HG03520 (cell line): ENCODE results near the gene ZNF276.
A peak's percentile ranks its signal among the peaks of the same experiment; 100 is the strongest.
"Not testable (repeated sequence)": the region's sequence is repeated elsewhere in the genome, so short reads cannot be mapped to it uniquely, and the experiment has no call there.

Experiments used
- ATAC-seq: cut with Tn5 transposase; IDR thresholded peaks from one replicate; pipeline ENCODE4 v1.9.1; 2021; ENCODE audit warnings: mild to moderate bottlenecking, moderate library complexity; ENCODE audit not compliant: unreplicated experiment

The ZNF276 gene

GRCh38 chr16:89695875-89696669, 25.3 kb upstream of the ZNF276 start:
- no peak for ATAC-seq

- ATAC-seq, result no peak
Measured at GRCh38 chr16:89696670-89697128, 24.6 kb upstream of the ZNF276 start.

GRCh38 chr16:89697161-89697615, 24.1 kb upstream of the ZNF276 start:
- no peak for ATAC-seq

DNA sequence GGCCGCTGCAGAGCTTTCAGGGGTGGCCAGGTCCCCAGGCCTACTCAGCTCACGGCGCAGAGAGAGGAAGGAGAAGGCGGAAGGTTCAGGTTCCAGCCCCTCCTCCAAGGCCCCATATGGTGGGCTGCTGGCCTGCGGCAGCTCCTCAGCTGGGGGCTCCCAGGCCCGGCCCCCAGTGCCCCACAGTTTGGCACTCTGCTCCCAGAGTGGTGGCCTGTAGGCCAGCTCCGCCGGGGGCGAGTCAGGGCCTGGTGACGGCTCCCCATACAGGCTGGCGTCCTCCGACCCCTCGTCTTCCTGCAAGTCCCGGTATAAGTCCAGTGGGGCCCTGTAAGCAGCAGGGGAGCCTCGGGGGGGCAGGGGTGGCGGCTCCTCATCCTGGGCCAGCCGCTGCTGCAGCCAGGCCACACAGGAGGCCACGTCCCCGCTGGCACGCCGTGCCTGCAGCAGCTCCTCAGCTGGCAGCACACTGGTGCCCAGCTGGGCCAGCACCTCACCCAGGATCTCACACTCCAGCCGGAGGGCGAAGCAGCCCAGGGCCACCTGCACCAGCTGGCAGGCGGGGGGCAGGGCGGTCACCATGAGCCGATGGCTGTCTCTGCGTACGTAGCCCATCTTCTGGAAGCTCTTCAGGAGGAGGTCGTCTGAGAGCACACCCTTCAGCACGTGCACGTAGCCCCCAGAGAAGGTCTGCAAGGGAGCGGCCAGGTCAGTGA, 23.6 kb upstream of the ZNF276 start:
- ATAC-seq, result no peak

DNA sequence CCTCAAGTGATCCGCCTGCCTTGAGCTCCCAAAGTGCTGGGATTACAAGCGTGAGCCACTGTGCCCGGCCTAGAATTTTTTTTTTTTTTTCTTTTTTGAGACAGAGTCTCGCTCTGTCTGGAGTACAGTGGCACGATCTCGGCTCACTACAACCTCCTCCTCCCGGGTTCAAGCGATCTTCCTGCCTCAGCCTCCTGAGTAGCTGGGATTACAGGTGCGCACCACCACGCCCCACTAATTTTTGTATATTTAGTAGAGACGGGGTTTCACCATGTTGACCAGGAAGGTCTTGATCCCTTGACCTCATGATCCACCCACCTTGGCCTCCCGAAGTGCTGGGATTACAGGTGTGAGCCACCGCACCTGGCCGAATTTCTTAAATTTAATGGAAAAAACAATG, 22.6 kb upstream of the ZNF276 start:
- not testable (repeated sequence) for ATAC-seq

DNA sequence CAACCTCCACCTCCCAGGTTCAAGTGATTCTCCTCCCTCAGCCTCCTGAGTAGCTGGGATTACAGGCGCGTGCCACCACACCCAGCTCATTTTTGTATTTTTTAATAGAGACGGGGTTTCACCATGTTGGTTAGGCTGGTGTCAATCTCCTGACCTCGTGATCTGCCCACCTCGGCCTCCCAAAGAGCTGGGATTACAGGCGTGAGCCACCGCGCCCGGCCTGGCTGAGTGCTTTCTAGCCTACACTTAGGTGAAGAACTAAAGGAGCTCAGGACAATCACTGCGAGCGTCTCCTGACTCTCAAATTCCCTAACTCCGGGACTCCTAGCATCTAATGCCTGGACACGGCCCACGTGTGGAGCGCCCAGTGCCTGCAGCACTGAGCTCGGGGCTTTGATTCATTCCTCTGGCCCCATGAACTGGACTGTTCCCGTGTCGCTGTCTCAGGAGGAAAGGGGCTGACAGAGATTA, 21.7 kb upstream of the ZNF276 start:
- ATAC-seq, result not testable (repeated sequence)

DNA sequence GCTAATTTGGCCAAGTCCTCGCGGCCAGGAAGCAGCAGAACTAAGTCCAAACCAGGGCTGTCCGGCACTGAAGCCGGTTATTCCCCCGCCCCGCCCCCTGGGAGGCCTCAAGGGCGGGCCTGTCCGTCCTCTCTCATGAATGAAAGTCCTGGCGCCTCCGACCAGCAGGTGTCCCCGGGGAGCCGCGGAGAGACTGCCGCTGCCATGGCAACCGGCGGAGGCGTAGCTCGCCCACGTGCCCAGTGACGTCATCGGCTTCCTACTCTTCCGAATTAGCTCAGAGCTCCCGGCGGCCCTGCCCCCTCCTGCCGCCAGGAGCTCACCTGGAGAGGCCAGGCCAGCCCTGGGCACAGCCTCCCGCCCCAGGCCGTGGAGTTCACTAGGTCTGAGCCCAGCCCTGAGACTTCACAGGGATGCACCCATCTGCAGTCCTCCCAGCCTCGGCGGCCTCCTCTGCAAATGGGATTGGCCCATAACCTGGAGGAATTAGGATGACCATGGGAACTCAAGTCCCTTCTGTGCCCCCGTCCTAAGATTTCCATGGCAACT, 21.2 kb upstream of the ZNF276 start:
- peak; percentile 30 for ATAC-seq

- peak; percentile 2 for ATAC-seq
Measured at GRCh38 chr16:89700649-89701424, 20.5 kb upstream of the ZNF276 start.

- ATAC-seq, result peak; percentile 60
Measured at GRCh38 chr16:89701425-89702406, 19.6 kb upstream of the ZNF276 start, which contains the start of gene SPATA2L. TSS of gene SPATA2L (minus strand) at chr16:89701705. CDS start at chr16:89701232, 473 bp downstream.

- ATAC-seq, result no peak
Measured at GRCh38 chr16:89704281-89704680, 17.1 kb upstream of the ZNF276 start.

GRCh38 chr16:89705006-89705405, 16.3 kb upstream of the ZNF276 start:
- no peak for ATAC-seq

DNA sequence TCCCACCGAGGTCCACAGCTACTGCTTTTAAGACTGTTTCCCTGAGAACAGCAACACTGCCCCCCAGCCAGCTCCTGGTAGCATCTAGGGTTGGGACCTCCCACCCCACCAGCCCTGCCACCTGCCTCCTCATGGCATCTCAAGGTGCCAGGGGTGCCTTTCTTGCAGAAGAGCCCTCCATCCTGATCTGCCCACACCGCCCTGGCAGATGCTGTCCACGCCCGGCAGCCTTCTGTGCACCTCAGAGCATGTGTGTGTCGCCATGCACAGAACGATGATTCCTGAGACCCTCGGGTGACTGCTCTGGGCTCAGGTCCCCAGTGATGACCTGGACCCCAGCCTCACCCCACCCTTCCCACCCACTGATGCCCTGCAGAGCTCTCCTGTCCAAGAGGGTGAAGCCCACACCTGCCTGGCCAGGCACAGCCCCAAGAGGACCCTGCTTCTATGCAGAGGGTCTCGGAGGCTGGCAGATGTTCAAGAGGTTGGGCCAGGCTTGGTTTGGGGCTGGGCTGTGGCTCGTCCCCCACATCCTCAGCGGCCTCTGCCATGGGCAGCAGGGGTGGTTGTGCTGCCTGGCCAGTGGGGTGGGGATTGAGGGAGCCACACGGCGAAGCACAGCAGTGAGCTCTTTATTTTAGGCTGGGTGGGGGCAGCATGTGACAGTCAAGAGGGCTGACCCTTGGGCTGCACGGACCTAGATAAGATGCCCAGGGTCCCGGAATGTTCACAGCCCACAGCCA, 14.6 kb upstream of the ZNF276 start:
- ATAC-seq, result no peak

DNA sequence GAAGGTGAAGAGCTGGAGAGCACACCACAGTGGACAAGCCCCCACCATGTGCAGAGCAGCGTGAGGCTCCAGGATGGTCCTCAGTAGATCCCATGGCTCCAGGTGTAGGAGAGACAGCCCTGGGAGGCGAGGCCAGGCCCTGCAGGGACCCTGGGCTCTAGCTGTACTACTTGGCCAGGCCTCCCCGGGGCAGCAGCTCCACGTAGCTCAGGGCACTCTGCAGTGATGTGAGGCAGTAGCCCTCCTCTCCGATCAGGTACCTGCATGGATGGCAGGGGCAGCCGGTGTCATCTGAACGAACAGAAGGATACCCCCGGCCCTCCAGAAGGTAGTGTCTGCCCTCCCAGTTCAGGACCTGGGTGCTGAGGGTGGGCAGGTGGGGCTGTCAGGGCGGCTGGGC, 13.6 kb upstream of the ZNF276 start:
- no peak for ATAC-seq

GRCh38 chr16:89708481-89708931, 12.8 kb upstream of the ZNF276 start:
- ATAC-seq, result no peak

- no peak for ATAC-seq
Measured at GRCh38 chr16:89709166-89709565, 12.2 kb upstream of the ZNF276 start.

GRCh38 chr16:89709716-89710432, 11.5 kb upstream of the ZNF276 start:
- ATAC-seq, result no peak

DNA sequence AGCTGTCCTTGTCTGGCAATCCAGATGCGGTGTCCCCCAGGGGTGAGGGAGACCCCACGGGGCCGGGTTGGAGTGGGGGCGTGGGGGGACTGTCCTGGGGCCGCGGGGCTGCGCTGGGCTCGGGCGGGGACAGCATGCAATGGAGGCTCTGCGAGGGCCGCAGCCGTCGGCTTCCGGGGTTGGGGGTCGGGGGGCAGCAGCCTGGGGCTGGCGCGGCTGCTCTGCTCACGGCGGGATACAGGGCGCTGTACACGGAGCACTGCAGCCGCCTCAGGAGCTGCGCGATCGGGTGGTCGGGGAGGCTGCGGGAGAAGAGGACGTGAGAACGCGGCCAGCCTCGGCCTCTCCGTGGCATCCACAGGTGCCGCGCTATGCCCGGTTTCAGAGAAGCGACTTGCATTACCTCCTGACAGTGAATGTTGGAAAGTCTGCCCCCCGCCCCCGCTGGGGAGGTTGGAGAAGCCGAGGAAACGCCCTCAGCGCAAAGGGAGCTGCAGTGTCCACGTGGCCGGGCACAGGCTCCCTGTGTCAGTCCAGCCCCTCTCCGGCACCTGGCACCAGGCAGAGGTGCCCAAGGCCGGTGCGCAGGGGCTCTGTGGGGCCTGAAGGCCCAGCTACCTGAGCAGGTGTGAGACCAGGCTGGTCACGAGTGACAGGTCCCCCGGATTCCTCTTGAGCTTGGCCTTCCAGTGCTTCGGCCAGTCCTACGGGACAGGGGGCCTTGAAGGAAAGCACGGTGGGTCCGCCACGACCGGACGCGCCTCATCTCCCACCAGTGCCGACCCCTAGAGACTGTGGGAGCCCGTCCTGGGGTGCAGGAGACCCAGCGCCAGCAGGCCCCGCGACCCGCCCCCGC, 10.4 kb upstream of the ZNF276 start:
- no peak for ATAC-seq
